NCI-H2107 (cell line): ENCODE data around the gene IRAK2.

Source experiments
- DNase-seq: peaks from one replicate; lab custom pipeline; 2025; lab: John Stamatoyannopoulos, UW

Gene IRAK2

DNA sequence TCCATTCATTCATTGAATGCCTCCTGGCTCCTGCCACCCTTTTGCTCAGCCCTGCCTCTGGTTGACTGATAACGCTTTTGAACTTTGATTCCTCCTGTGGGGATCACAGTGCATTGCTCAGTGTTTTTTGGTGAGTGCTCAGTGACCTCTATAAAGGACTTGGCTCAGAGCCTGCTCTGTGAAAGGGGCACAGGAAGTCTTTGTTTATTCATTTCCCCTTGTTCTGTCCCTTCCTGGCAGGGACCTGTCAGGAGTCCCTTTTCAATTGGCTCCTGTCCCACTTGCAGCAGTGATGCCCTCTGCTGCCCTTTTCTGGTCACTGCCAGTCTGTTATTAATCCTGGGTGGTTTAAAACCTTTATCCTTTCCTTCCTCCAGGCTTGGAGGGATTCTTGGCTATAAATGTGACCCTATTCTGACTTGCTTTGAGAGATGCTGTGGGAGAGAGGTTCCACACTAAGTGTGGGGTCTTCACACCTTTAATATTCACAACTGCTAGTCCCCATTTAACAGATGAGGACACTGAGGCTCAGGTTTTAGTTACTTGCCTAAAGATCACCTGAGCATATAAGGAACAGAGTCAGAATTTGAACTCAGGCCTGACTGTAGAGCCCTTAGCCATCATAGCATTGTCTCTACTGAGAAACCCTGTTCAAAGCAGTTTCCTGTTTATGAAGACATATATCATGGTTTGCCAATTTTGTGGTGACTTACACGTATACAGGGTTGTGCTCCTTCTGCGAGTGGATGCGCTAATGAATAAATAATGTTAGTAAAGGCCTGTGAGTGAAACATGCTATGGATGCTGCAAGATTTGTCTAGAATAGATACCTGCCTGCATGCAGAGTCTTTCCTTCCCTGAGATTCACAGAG, 60.3 kb downstream of the IRAK2 start:
- DNase-seq, result peak; percentile 8

DNA sequence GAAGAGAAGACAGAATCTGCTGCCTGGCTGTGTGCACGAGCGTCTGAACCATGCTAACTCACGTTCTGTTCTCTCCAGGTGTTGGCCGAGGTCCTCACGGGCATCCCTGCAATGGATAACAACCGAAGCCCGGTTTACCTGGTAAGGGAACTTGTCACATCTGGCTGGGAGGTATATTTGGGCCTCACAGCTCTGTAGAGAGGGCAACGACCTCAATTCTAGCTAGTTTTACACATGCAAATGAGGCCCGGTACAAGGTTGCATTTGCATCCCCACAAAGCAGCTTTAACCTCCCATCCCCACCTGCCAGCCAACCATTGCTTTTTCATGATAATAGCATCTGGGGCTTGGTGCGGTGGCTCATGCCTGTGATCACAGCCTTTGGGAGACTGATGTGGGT, 61.6 kb downstream of the IRAK2 start:
- no peak for DNase-seq

DNA sequence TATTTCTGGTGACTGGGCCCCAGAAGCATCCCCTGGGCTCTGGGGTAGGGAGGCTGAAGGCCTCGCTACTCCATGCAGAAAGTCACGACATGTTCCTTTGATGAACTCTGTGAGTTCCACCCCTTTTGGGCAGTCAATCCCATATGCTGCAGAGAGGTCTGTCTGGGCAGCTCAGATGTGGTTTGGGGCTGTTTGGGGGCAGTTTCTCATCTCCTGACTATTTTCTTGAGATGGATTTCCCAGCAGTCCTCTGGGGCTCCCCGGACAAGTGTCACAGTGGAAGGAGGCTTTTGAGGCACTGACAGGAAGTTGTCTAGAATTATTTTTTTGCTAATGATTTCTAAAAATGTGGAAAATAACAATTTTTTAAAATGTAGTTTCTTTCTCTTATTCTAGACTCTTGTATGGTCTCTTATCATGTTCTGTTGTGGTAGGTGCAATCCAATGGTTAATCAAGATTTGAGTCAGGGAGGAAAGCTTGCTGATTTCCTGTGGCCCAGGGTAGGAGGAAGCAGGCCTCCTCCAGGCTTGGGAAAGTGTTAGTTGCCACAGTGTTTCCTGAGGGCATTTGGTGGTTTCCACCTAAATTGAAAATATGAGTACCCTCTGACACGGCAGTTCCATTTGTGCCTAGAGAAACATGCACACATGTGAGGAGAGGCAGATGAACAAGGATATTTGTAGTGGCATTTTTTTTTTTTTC, 63.7 kb downstream of the IRAK2 start:
- DNase-seq, result no peak

DNA sequence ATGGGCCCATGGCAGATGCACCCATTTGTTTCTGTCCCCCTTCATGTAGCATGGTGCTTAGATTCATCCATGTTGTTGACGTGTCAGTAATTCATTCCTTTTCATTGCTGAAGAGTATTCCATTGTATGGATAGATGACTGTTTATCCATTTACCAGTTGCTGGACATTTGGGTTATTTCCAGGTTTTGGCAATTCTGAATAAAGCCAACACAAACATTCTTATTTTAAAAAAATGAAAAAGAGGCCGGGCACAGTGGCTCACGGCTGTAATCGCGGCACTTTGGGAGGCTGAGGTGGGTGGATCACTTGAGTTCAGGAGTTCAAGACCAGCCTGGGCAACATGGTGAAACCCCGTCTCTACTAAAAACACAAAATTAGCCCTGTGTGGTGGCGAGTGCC, 64.9 kb downstream of the IRAK2 start:
- DNase-seq, result no peak

DNA sequence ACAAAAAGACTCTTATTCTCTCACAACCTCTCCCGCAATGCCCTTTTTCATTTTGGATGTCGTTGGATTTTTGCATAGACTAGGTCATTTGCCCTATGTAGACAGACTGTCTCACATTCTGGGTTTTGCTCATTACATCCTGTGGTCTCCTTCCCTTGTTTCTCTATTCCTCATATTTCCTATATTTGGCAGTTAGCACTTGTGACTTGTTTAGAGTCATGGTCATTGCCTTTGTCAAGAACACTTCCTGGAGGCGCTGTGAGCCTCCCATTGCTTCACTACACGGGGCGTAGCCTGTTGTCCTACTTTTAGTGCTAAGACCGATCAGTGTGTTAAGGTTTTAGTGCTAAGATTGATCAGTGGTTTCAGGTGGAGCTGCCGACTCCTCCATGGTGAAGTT, 67.4 kb downstream of the IRAK2 start:
- DNase-seq, result no peak

DNA sequence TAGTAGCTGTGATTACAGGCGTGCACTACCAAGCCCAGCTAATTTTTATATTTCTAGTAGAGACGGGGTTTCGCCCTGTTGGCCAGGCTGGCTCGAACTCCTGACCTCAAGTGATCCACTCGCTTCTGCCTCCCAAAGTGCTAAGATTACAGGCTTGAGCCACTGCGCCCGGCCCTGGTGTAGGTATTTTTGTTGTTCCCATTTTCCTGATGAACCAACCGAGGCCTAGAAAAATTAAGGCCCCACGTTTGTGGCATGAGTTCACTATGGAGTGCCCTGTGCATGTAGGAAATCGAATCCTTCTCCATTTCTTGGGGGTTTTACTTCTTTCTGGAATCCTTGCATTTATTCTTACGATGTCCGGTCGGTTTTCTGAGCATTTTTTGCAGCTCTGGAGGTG, 69.3 kb downstream of the IRAK2 start:
- no peak for DNase-seq

DNA sequence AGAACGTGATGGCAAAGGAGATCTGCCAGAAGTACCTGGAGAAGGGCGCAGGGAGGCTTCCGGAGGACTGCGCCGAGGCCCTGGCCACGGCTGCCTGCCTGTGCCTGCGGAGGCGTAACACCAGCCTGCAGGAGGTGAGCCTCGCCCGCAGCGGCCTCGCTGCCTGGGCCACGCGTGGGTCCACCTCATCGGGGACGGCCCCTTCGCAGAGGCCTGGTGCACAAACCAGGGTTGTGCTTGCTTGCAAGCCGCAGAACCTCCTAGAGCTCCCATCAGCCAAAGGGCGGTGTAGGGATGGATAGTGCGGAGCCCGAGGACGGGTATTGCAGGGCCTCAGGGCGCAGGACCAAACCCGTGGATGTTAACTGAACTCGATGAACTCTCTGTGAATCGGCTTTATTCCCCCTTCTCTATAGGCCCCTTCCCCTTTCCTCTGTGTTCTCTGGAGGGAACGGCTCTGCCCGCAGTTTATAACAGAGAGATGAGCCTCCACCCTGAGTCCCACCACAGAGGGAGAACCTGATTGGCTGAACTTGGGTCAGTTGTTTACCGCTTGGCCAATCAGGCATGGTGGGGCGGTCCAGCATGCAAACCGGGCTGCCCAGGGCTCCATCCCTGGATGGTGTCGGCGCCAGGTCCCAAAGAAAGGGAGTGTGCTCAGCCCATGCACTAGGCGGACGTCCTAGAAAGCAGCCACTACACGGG, 70.0 kb downstream of the IRAK2 start:
- no peak for DNase-seq

DNA sequence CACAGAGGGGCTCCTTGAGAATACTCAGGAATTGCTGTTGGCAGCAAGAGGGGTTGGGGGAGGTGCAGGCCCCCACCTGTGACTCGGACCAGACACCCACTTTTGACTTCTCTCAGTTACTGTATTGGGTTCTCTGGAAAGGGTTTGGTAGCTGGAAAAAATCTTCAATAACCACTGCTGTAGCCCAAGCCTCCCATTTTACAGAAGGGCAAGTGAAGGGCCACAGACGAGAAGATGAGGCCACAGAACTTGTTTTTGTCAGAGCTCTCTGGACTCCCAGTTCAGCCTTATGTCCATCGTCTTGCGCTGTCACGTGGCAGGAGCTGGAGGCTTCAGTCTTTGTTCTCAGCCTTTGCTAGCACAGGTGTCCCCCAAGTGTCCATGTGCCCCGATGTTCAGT, 70.8 kb downstream of the IRAK2 start:
- no peak for DNase-seq

DNA sequence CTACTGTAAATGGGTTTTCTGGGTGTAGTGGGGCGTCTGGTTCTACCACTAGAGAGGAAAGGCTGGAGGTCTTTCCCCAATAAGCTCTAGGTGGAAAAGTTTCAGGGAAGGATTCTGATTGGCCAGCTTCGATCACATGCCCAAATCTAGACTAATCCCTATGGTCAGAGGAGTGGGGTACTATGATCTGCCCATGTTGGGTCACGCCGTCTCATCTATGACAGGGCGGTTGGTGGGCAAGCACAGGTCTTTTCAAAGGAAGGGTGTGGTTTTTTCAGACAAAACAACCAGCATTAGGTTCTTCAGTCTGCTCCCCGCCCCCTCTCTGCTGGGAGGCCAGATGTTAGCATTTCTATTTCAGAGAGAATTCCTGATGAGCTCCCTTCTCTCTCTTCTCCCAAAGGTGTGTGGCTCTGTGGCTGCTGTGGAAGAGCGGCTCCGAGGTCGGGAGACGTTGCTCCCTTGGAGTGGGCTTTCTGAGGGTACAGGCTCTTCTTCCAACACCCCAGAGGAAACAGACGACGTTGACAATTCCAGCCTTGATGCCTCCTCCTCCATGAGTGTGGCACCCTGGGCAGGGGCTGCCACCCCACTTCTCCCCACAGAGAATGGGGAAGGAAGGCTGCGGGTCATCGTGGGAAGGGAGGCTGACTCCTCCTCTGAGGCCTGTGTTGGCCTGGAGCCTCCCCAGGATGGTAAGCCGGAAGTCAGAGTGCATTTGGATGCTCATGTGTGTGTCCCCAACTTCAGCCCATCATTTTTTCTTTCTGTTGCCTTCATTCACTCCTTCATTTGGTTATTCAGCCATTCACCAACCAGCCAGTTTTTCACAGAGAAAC, 73.8 kb downstream of the IRAK2 start:
- no peak for DNase-seq

DNA sequence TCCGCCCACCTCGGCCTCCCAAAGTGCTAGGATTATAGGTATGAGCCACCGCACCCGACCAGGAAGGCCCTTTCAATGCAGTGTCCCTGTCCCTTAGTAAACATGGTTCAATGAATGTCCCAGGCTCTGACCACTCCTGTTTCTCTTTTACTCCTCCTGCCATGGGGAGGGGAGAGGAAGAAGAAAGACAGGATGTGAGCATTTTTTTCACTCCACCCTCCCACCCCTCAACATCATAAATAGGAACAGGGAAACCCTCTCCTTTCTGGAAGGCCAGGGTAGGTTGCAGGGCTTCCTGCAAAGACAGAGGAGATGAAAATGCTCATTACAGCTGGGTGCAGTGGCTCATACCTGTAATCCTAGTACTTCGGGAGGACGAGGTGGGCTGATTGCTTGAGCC, 76.1 kb downstream of the IRAK2 start:
- no peak for DNase-seq

DNA sequence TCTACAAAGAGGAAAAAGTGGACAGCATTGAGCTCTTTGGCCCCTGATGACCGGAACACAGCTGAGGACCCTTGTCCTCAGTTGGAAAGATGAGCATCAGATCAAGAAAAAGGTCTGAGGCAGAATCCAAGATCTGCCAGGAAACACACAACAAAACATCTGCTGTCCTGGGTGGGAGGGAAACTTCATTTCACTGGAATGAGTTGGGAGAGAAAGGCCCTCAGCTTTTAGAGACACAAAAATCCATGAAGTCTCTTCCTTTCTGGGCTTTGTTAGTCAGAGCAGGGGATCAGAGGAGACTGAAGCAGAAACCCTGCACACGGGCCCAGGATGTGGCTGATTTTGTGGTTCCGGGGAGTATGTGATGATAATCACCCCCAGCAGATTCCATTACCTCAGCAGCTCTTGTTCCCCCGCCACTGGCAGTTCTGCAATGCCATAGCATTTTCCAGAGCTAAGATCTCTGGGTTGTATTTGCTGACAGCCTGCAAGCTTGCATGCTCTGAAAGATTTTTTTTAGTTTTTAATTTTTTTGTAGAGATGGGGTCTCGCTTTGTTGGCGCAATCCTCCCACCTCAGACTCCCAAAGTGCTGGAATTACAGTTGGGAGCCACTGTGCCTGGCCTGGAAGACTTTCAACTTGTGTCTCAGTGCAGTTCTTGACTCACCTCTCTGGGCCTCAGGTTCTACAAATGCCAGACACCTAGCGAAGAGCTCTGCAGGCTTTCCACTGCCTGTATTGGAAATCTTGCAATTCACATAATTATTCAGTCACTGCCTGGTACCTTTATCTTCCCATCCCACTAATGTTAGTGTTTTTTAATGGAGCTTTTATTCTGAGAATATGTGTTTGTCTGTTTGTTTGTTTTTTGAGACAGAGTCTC, 77.7 kb downstream of the IRAK2 start:
- no peak for DNase-seq

DNA sequence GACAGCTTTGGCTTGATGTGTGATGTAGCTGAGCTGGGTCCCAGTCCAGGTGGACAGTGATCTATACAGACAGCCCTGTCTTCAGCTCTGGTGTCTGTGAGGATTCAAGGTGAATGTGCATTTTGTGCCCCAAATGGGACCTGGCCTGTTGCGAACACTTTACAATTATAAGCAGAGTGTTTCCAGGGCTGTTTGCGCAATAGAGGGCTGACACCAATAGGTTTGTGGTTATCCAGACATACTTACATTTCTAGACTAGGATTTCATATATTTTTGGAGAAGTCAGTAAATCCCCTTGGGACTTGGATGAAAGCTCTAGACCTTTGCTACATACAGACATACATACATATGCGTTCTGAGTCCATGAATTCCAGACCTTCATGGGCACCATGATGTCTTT, 79.3 kb downstream of the IRAK2 start:
- no peak for DNase-seq

DNA sequence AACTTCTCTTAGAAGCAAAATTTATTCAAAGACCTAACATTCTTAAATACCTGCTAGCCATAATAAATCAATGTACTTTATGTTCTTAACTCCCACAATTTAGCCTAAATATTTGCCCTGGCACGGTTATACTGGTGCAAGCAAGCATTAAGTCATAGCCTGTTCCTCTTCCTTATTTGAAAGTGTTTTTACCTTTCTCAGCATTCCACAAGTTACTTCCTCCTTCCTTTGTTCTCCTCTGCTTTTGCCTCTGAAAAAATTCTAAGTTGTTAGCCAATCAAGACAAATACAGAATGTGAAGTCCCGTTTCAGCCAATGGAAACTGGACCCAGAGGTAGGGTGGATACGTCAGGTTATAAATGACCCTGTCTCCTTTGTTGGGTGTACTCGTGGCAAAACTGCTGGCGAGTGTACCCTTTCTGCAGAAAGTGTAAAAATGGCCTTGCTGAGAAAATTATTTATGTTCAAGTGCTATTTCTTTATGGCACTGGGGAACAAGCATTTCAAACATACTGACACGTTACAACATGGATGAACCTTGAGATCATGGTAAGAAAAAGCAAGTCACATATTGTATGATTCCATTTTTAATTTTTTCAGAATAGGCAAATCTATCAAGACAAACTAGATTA, 80.5 kb downstream of the IRAK2 start:
- no peak for DNase-seq

DNA sequence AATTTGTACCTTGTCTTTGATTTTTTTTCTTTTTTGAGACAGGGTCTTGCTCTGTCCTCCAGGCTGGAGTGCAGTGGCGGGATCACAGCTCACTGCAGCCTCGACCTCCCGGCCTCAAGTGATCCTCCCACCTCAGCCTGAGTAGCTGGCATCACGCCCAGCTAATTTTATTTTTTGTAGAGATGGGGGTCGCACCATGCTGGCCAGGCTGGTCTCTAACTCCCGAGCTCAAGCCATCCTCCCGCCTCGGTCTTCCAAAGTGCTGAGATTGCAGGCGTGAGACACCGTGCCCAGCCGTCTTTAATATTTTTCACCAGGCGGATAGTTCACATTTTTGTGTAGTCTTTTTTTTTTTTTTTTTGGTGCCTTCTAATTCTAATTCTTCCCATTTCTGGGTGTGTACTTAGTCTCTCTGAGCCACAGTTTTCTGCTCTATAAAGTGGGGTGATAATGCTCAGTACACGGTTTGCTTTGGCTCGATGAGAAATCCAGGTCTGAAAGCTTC, 83.0 kb downstream of the IRAK2 start:
- DNase-seq, result no peak

DNA sequence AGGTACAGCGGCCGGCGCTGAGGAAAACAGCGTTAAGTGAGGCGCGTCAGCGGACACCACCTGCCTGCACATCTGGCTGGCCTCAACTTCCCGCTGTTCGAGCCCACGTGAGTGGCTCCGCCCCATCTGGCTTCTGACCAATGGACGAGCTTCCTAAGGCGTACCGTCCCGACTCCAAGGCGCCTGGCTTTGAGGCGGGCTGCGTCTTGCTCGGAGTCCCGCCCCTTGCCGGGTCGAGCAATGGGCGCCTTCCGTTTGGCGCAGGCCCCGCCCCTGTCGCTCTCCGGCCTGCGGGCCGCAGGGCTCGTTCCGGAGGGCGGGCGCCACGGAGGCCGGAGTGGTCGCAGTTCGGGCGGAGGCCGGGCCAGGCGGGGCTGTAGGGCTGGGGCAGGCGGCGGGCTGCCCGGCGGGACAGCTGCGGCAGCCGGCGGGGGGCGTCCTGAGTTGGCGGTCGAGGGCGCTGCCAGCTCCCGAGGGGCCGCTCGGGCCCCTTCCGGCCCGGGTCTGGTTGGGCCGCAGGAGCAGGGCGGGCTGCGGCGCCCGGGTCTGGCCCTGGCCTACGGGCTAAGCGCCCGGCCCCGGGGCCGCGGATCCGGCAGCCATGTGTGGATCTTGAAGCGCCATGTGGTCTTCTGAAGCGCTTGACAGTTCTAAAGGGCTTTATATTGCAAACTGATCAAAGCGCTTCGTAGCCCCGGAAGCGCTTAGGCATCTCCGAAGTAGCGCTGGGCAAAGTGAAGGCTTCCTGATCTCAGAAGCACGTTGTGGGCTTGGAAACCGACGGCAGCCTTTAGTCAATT, 83.7 kb downstream of the IRAK2 start, which contains the start of gene TATDN2:
TATDN2 (plus strand) TSS at position 276 of the 800 bp plus-strand sequence. CDS start 742 bp downstream, outside the sequence.
- DNase-seq, result peak; percentile 77

DNA sequence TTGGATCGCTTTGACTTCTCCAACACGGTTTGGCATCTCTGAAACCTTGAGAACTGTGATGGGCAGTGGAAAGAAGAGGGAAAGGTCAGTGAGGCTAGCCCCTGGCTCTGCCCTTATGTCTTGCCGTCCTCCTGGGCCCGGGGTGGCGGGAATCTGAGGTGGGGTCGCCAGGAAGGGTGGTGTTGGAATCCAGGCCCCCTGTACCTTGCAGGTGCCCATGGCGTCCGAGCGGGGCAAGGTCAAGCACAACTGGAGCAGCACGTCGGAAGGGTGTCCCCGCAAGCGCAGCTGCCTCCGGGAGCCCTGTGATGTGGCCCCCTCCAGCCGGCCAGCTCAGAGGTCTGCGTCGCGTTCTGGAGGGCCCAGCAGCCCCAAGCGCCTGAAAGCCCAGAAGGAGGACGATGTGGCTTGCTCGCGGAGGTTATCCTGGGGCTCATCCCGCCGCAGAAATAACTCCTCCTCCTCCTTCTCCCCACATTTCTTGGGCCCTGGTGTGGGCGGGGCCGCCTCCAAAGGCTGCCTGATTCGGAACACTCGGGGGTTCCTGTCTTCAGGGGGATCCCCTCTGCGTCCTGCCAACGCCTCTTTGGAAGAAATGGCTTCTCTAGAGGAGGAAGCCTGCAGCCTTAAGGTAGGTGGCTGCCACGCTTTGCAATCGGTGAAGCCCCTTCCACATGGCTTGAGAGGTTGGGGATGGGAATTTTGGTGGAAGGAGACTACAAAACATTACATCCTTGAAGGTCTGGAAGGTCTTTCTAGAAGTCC, 84.4 kb downstream of the IRAK2 start:
- no peak for DNase-seq

DNA sequence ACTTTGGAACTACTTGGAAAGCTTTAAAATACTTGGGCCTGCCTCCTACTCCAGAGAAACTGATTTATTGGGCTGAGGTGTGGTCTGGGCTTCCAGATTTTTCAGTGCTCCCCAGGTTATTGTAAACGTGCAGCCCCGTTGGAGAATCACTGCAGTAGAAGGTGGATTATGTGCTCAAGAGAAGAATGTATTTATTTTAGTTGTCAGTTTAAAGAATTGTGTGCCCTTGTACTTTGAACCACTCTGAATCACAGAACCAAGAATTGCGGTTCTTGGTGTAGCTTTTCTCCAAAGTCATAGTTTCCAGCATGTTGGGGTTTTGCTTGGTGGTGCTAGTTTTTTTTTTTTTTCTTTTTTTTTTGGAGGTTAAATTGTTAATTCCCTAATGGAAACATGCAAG, 85.1 kb downstream of the IRAK2 start:
- no peak for DNase-seq

DNA sequence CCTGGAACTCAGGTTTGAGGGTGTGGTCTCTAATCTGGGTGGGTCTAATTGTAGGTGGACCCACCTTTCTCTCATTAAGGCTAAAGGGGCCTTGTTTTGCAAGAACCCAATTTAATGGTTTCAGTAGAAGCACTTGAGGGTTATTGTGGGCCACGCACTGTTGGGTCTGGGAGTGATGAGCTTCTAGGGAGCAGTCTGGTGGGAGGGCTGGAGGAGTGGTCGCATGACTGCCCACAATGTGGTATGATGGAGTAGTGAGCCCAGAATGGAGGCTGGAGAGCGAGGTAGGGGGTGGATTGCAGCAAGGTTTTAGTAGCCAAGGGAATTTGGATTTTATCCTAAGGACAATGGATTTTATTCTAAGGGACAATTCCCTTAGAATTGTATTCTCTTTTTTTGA, 86.3 kb downstream of the IRAK2 start:
- DNase-seq, result no peak

DNA sequence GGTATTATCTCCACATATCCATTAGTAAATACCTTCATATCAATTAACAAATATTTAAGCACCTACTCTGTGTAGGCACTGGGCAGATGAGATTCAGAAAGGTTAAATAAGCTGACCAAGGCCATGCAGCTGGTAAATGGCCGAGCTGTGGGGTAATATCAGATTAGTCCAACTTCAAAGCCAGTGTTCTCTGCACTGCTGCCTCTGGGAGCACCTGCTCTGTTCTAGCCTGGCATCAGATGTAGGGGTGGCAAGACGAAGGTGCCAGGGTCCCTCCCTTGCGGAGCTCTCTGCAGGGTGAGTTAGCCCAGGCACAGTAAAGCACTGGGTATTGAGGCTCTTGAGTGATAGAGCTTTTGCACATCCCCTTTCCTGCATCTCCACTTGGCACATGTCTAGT, 89.0 kb downstream of the IRAK2 start:
- DNase-seq, result no peak
